OCI-LY3 (cell line): ENCODE results near the gene PKDREJ.

ENCODE experiments used
- CTCF ChIP-seq: fragments of 200-600, 300-600 bp; sonication (generic); IDR thresholded peaks from 2 replicates; pipeline ENCODE4 v1.5.1; 2014; ENCODE audit warnings: antibody characterized with exemption, low read length, low read depth
- EZH2phosphoT487 ChIP-seq: fragments of 200-600 bp; shearing (Covaris generic); IDR thresholded peaks from 2 replicates; pipeline ENCODE4 v1.6.1; 2018; ENCODE audit warnings: antibody characterized with exemption, mixed run types, low read depth

GRCh38 chr22:46295277-46295971 lies 32.3 kb upstream of the PKDREJ start:
- TF ChIP-seq EZH2phosphoT487 (no peak), CTCF (no peak)
